GM23338 (cell line): ENCODE results near the gene DTHD1. TPM values are rescaled to one million over a fixed set of nuclear protein-coding genes. Genes with fewer than 3 reads are reported as not detected.
A peak's percentile ranks its signal among the peaks of the same experiment; 100 is the strongest.

Experiments
- ATAC-seq: fragments of 200-7000 bp; cut with Tn5 transposase; 3 replicates; pipeline ENCODE4 v1.9.1; 2020
- DNase-seq: peaks from one replicate; pipeline ENCODE4 v3.0.0-alpha.2; 2015; ENCODE audit warnings: low spot score
- H2AFZ ChIP-seq: fragments of 200-600 bp; sonication (generic); 2 replicates; pipeline ENCODE4 v1.8.0; 2016; ENCODE audit warnings: antibody characterized with exemption, mild to moderate bottlenecking, moderate library complexity
- H3F3A ChIP-seq: fragments of 200-600 bp; sonication (generic); replicated peaks from 2 replicates; pipeline ENCODE4 v1.8.0; 2017; ENCODE audit warnings: antibody characterized with exemption, mixed run types, low read depth
- H3K27ac ChIP-seq: fragments of 200-600 bp; sonication (generic); 2 replicates; pipeline ENCODE4 v1.6.1; 2016; ENCODE audit warnings: low read depth
- H3K27me3 ChIP-seq: fragments of 200-600 bp; sonication (generic); 2 replicates; pipeline ENCODE4 v1.8.0; 2016; ENCODE audit warnings: mild to moderate bottlenecking, mixed run types, moderate library complexity; ENCODE audit not compliant: insufficient read depth
- H3K36me3 ChIP-seq: fragments of 200-600 bp; sonication (generic); 2 replicates; pipeline ENCODE4 v1.8.0; 2016; ENCODE audit warnings: mild to moderate bottlenecking; ENCODE audit not compliant: insufficient read depth
- H3K4me1 ChIP-seq: fragments of 200-600 bp; sonication (generic); 2 replicates; pipeline ENCODE4 v1.8.0; 2016; ENCODE audit warnings: mild to moderate bottlenecking, moderate library complexity; ENCODE audit not compliant: insufficient read depth
- H3K4me2 ChIP-seq: fragments of 200-600 bp; sonication (generic); 2 replicates; pipeline ENCODE4 v1.7.1; 2017; ENCODE audit warnings: mixed run types
- H3K4me3 ChIP-seq: fragments of 200-600 bp; sonication (generic); 2 replicates; pipeline ENCODE4 v1.6.1; 2016; ENCODE audit warnings: mixed run types
- H3K79me2 ChIP-seq: fragments of 200-600 bp; sonication (generic); replicated peaks from 2 replicates; pipeline ENCODE4 v1.8.0; 2017; ENCODE audit warnings: mild to moderate bottlenecking; ENCODE audit not compliant: insufficient read depth
- H3K9me2 ChIP-seq: fragments of 200-600 bp; sonication (generic); 2 replicates; pipeline ENCODE4 v1.8.0; 2017; ENCODE audit not compliant: insufficient read depth
- H4K20me1 ChIP-seq: fragments of 200-600 bp; sonication (generic); replicated peaks from 2 replicates; pipeline ENCODE4 v1.8.0; 2017; ENCODE audit warnings: mild to moderate bottlenecking; ENCODE audit not compliant: insufficient read depth
- H3K27ac Mint-ChIP-seq: 2 replicates; pipeline ENCODE4 v1.8.0; 2020; ENCODE audit warnings: inconsistent platforms, mild to moderate bottlenecking, moderate library complexity, mixed read lengths
- H3K27me3 Mint-ChIP-seq: 3 replicates; pipeline ENCODE4 v1.8.0; 2022; ENCODE audit warnings: low read depth, mild to moderate bottlenecking, moderate library complexity, mixed read lengths, inconsistent platforms; ENCODE audit not compliant: insufficient read depth, poor library complexity
- H3K36me3 Mint-ChIP-seq: 3 replicates; pipeline ENCODE4 v1.8.0; 2021; ENCODE audit warnings: low read depth, mild to moderate bottlenecking, inconsistent platforms, moderate library complexity, mixed read lengths
- H3K4me1 Mint-ChIP-seq: 3 replicates; pipeline ENCODE4 v1.8.0; 2020; ENCODE audit warnings: mild to moderate bottlenecking, inconsistent platforms, mixed read lengths
- H3K4me3 Mint-ChIP-seq: 3 replicates; pipeline ENCODE4 v1.8.0; 2021; ENCODE audit warnings: moderate library complexity, mild to moderate bottlenecking, inconsistent platforms, mixed read lengths
- H3K9me3 Mint-ChIP-seq: 3 replicates; pipeline ENCODE4 v1.8.0; 2020; ENCODE audit warnings: moderate library complexity, mild to moderate bottlenecking, inconsistent platforms, mixed read lengths
- CREB1 ChIP-seq: fragments of 250-450 bp; sonication (Bioruptor Pico); IDR thresholded peaks from 2 replicates; pipeline ENCODE4 v1.5.0; 2020; ENCODE audit warnings: low read depth, mild to moderate bottlenecking, moderate library complexity
- EZH2 ChIP-seq: fragments of 200-600 bp; sonication (generic); IDR thresholded peaks from one replicate; pipeline ENCODE4 v1.8.0; 2017; ENCODE audit warnings: antibody characterized with exemption, mild to moderate bottlenecking, low read depth; ENCODE audit not compliant: unreplicated experiment
- EZH2phosphoT487 ChIP-seq: fragments of 200-600 bp; sonication (generic); IDR thresholded peaks from one replicate; pipeline ENCODE4 v1.8.1; 2018; ENCODE audit warnings: antibody characterized with exemption; ENCODE audit not compliant: unreplicated experiment
- JUNB ChIP-seq: IDR thresholded peaks from one replicate; pipeline ENCODE4 v1.6.1; 2016; ENCODE audit warnings: antibody characterized with exemption; ENCODE audit not compliant: unreplicated experiment
- NANOG ChIP-seq: IDR thresholded peaks from 2 replicates; pipeline ENCODE4 v1.6.1; 2016; ENCODE audit warnings: antibody characterized with exemption, borderline replicate concordance
- POLR2AphosphoS5 ChIP-seq: IDR thresholded peaks from 2 replicates; pipeline ENCODE4 v1.6.1; 2016; ENCODE audit warnings: antibody characterized with exemption, low read depth
- REST ChIP-seq: IDR thresholded peaks from one replicate; pipeline ENCODE4 v1.6.1; 2018; ENCODE audit warnings: antibody characterized with exemption; ENCODE audit not compliant: unreplicated experiment
- STAT1 ChIP-seq: IDR thresholded peaks from one replicate; pipeline ENCODE4 v1.6.1; 2016; ENCODE audit warnings: antibody characterized with exemption; ENCODE audit not compliant: unreplicated experiment
- ZNF114 ChIP-seq: fragments of 250-450 bp; sonication (Bioruptor Pico); IDR thresholded peaks from 2 replicates; pipeline ENCODE4 v1.5.0; 2020; ENCODE audit warnings: mild to moderate bottlenecking, moderate library complexity
- ZNF331 ChIP-seq: fragments of 250-450 bp; sonication (Bioruptor Pico); IDR thresholded peaks from 2 replicates; pipeline ENCODE4 v1.5.0; 2020; ENCODE audit warnings: low read depth, mild to moderate bottlenecking, moderate library complexity
- ZNF462 ChIP-seq: fragments of 250-450 bp; sonication (Bioruptor Pico); IDR thresholded peaks from 2 replicates; pipeline ENCODE4 v1.5.0; 2020; ENCODE audit warnings: mild to moderate bottlenecking, moderate library complexity
- polyA plus RNA-seq: library from polyadenylated mRNA; unstranded; fragments of >200 nt; fragmentation: Nextera tagmentation; extraction: Ambion mirVana; gene quantifications from 2 replicates; pipeline ENCODE4 v1.2.1, GENCODE V29; 2016
- total RNA-seq: library from RNA; depleted of rRNA; stranded (reverse); fragments of >200 nt; shearing (Covaris generic); gene quantifications from 2 replicates; pipeline ENCODE4 v1.2.3, GENCODE V29; 2014
- TF ChIP-seq, protein P1 (sequence below): IDR thresholded peaks from 2 replicates; pipeline ENCODE4 v1.6.1; 2016; ENCODE audit warnings: antibody characterized with exemption
- TF ChIP-seq, protein P2 (sequence below), 2 experiments: fragments of 200-600 bp in 1 of 2; sonication (generic) in 1 of 2; conservative IDR thresholded peaks; 2 replicates each; pipeline versions ENCODE4 v1.5.1 to v1.6.1; 2016 to 2017; ENCODE audit warnings: antibody characterized with exemption in 2 of 2, low read depth in 2 of 2, mild to moderate bottlenecking in 2 of 2, moderate library complexity in 1 of 2

DTHD1 gene
- total and polyA plus RNA-seq, 2 experiments from 2014 or later = not detected

- Histone ChIP-seq H3K79me2 (no peaks in the 10 kb centered on the region), H3K36me3 (no peaks in the 10 kb centered on the region), H3K9me2 (no peaks in the 10 kb centered on the region), H3K27ac (no peak overlapping the region), H3K4me3 (no peak overlapping the region), H4K20me1 (no peaks in the 10 kb centered on the region), H3K27me3 (no peaks in the 10 kb centered on the region), H3F3A (no peaks in the 10 kb centered on the region), H3K4me2 (no peak overlapping the region), H2AFZ (peak overlapping the region; percentile 80), H3K4me1 (no peaks in the 10 kb centered on the region)
- Mint-ChIP-seq H3K27me3 (no peaks in the 10 kb centered on the region), H3K36me3 (no peaks in the 10 kb centered on the region), H3K4me1 (no peaks in the 10 kb centered on the region), H3K4me3 (no peak overlapping the region), H3K9me3 (no peaks in the 10 kb centered on the region), H3K27ac (no peak overlapping the region)
- no peak for TF ChIP-seq ZNF331 (CRISPR knock-in tag)
- TF ChIP-seq NANOG = no peak
- no peak for TF ChIP-seq STAT1
- TF ChIP-seq, protein P1, sequence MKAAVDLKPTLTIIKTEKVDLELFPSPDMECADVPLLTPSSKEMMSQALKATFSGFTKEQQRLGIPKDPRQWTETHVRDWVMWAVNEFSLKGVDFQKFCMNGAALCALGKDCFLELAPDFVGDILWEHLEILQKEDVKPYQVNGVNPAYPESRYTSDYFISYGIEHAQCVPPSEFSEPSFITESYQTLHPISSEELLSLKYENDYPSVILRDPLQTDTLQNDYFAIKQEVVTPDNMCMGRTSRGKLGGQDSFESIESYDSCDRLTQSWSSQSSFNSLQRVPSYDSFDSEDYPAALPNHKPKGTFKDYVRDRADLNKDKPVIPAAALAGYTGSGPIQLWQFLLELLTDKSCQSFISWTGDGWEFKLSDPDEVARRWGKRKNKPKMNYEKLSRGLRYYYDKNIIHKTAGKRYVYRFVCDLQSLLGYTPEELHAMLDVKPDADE = no peak
- TF ChIP-seq JUNB = no peak
- no peak for TF ChIP-seq EZH2
- TF ChIP-seq CREB1 = no peak
- no peak for TF ChIP-seq EZH2phosphoT487
- no peak for TF ChIP-seq ZNF114 (CRISPR knock-in tag)
- TF ChIP-seq, protein P2, sequence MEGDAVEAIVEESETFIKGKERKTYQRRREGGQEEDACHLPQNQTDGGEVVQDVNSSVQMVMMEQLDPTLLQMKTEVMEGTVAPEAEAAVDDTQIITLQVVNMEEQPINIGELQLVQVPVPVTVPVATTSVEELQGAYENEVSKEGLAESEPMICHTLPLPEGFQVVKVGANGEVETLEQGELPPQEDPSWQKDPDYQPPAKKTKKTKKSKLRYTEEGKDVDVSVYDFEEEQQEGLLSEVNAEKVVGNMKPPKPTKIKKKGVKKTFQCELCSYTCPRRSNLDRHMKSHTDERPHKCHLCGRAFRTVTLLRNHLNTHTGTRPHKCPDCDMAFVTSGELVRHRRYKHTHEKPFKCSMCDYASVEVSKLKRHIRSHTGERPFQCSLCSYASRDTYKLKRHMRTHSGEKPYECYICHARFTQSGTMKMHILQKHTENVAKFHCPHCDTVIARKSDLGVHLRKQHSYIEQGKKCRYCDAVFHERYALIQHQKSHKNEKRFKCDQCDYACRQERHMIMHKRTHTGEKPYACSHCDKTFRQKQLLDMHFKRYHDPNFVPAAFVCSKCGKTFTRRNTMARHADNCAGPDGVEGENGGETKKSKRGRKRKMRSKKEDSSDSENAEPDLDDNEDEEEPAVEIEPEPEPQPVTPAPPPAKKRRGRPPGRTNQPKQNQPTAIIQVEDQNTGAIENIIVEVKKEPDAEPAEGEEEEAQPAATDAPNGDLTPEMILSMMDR (conservative IDR thresholded peaks at IDR 0.05; ENCODE audit: low read depth in 2 of 2) = no peak
- no peak for TF ChIP-seq REST
- no peak for TF ChIP-seq POLR2AphosphoS5
- TF ChIP-seq ZNF462 (CRISPR knock-in tag) = no peak
- ATAC-seq (no peak), DNase-seq (no peak)
Measured at GRCh38 chr4:36312511-36312910, 31.1 kb downstream of the DTHD1 start.
